DMS153 treated with DMSO at 0.1 percent for 48 hours (cell line): ENCODE measurements around the gene DCBLD2.

ENCODE experiments used
- DNase-seq: peaks from one replicate; lab custom pipeline; 2025; ENCODE audit not compliant: unreplicated experiment; lab: John Stamatoyannopoulos, UW

Gene DCBLD2, protein sequence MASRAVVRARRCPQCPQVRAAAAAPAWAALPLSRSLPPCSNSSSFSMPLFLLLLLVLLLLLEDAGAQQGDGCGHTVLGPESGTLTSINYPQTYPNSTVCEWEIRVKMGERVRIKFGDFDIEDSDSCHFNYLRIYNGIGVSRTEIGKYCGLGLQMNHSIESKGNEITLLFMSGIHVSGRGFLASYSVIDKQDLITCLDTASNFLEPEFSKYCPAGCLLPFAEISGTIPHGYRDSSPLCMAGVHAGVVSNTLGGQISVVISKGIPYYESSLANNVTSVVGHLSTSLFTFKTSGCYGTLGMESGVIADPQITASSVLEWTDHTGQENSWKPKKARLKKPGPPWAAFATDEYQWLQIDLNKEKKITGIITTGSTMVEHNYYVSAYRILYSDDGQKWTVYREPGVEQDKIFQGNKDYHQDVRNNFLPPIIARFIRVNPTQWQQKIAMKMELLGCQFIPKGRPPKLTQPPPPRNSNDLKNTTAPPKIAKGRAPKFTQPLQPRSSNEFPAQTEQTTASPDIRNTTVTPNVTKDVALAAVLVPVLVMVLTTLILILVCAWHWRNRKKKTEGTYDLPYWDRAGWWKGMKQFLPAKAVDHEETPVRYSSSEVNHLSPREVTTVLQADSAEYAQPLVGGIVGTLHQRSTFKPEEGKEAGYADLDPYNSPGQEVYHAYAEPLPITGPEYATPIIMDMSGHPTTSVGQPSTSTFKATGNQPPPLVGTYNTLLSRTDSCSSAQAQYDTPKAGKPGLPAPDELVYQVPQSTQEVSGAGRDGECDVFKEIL

DNA sequence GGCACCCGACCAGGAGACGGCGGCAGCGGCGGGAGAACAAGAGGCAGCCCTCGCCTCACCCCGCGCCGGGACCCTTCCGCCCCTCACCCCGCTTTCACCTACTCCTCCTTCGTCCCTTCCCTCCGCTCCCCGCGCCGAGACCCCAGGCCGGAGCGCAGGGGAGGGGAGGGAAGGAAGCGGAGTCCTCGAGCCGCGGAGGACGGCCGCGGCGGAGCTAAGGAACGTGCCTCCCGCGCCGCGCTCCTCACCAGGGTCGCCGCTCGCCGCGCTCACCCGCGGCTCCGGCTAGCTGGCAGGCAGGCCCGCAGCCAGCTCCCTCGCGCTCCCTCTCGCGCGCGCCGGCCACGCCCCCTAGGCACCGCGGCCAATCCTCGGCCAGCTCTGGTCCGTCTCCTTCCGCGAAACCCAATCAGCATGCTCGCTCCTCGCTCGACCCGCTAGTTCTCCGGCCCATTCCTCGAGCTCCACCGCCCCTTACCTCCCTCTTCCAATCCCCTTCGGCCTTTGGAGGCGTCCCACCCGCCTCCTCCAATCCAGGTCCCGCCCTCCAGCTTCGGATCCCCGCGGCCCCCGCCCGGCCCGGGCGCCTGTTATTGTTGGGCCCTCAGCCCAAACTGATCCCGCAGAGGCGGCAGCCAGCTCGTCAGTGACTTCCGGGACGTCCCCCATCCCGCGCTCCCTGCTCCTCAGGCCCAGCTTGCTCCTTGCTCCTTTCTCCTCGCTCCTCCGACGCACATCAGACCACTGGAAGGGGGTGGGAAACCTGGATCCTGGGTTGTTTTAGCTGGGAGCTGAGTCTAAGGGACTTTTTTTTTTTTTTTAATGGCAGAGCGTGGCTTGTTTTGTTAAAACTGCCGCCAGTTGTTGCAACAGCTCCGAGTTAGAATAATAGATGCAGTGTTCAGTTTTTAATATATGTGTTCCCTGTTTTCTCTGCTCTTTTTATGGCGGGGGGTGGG is at the start of gene DCBLD2:
Gene DCBLD2 (minus strand): TSS at position 304 of the 959 bp plus-strand sequence. CDS start 369 bp downstream, outside the sequence.
- DNase-seq, result peak; percentile 94

DNA sequence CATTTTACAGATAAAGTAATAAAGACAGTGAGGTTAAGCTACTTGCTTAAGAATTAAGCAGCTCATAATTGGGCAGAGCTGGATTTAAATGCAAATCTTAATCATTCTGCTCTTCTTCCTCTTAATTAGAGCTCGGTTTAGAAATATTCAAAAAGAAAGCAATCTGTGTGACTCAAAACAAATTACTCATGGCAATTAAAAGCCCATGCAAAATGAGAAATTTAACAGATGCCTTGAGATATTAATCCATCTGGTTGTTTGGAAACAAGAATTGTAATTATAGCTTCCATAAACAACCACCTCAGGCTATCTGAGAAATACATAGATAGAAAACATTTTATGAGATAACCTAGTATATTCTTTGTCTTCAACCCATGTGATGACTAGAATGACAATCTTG is 44.2 kb upstream of the DCBLD2 start:
- no peak for DNase-seq

DNA sequence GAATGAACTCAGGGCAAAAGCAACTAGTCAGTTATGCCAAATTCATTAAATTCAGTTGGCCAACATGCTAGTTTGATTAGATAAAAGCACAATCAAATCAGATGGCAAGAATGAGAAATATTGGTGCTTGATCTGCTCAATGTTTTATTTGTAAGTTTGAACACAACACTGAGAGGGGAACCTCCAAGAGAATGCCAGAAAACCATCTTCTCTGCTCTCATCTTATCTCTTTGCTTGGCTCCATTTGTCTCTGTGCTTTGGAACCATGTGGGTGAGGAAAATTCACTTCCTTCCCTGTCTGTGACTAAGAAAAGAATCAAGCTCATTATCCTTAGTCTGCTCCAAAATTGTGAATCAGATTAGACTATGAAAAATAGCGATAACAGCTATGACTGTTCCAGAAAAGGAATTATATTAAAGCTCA is 43.6 kb upstream of the DCBLD2 start:
- DNase-seq, result no peak

DNA sequence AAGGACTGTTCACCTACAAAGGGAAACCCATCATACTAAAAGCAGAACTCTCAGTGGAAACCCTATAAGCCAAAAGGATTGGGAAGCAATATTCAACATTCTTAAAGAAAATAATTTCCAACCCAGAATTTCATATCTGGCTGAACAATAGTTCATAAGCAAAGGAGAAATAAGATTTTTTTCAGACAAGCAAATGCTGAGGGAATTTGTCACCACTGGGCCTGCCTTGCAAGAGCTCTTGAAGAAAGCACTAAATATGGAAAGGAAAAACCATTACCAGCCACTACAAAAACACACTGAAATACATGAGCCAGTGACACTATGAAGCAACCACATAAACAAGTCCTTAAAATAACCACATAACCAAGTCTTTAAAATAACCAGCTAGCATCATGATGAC is 28.9 kb upstream of the DCBLD2 start:
- DNase-seq, result no peak

DNA sequence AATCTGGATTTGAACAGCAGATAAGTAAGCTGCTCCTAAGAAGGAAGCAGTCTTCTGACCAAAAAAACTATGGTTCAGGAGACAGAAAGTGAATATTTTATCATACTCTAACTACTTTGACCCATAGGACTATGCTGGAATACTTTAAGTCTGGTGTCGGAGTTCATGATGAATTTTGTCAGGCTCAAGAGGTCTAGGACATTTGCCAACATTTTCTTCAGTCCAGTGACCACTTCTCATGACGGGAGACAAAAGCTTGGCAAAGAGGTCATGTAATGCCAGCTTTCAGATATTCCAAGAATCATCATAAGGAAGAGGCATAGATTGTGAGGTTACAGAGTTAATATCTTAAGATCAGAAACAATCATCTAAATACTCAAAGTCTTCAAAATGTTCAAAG is 20.5 kb upstream of the DCBLD2 start:
- no peak for DNase-seq

DNA sequence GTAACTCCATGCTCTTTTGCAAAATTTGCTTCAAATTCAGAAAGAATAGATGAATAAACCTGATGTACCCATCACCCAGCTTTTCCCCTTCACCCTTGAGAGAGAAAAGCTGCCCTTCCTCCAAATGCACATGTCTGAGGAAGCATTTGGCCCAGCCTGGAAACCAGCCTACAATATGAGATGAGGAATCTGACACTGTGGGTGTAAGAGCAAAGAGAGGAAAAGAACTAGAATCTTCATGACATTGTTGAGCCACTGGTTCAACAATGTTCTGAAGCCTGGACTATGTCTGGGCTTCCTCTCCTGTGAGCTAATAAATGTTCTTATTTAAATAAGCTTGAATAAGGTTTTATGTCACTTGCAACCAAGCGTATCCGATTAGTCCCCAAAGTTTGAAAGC is 18.7 kb upstream of the DCBLD2 start:
- DNase-seq, result no peak

DNA sequence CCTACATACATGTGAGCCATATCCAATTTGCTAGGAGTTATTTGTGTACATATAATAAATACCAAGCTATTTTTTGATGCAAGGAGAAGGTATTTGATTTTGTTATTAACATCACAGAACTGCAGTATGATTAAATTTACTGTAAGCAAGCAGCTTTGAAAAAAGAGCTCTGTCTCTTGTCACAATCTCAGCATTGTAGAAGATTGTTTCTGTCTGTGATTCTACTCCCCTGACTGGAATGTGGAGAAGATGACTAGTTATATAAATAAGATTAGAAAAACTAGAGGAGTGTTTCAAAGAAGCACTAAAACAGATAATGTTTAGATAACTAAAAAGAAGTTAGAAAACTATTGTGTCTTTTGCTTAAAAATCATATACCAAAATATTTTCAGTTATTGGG is 17.1 kb upstream of the DCBLD2 start:
- DNase-seq, result no peak

DNA sequence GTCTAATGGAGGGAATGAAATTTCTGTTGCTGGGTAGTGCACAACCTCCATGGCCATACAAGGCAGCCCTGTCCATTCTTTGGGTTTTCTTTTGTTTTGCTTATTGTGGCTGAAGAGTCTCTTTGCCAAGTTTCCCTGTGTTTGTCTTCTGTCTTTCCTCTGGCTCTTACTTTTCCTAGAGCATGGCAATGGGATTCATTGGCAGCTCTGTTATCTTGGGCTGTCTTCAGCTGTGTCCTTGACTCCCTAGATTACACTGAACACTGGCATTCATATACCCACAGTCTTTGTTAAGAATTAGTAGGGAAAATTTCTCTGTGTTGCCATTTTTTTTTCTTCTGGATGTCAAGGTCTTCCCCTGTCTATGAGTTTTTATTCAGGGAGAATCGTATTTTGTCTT is 16.1 kb upstream of the DCBLD2 start:
- DNase-seq, result no peak

DNA sequence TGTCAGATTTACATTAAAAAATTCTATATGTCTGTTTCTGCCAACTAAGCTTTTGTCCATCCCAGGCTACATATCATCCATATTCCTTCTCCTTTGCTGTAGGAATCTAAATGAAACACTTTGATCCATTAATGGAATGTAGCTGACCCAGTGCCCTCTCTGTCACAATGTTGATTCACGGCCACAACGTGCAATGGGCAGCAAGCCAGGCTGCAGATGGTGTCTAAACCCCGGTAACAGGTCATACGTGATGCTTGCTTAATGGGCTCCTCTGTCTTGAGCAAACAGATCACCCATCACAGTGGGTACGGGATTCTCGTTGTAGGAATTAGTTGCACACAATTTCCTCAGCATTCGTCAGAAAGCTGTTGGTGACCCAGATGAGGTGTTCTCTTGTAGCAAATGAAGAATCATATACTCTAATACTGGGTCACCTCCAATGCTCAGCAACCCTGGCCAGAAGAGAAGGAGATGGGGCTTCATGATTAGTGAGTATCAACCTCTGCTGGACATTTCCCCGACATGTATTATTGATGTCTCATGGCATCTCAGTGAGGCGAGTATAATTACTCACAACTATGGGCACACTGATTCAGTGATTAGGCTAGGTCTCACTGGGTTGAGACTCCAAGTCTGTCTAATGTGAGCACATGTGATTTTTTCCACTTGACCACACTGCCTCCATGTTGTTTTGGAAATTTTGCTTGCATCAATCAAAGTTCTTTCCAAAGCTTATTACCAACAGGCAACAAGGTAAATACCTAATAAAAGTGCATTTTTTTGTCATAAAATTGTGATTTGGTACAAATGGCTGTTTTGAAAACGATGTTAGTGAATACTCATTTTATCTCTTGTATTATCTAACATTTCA is 12.9 kb upstream of the DCBLD2 start:
- no peak for DNase-seq

DNA sequence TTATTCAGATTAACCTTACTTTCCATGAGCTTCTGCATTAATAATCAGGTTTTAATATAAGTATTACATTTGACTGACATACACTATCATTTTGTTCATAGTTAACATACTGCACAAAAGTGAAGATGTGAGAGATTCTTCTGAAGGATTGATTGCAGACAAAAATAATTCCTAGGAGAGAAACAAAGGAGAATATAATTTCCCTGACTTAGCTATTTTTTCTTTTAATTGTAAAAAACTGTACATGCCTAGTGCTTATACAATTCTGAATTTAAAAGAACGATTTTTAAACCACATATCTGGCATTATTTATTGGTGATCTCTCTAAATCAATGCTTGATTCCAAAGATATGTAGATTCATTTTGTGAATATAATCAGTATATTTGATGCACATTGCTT is 11.0 kb upstream of the DCBLD2 start:
- no peak for DNase-seq

DNA sequence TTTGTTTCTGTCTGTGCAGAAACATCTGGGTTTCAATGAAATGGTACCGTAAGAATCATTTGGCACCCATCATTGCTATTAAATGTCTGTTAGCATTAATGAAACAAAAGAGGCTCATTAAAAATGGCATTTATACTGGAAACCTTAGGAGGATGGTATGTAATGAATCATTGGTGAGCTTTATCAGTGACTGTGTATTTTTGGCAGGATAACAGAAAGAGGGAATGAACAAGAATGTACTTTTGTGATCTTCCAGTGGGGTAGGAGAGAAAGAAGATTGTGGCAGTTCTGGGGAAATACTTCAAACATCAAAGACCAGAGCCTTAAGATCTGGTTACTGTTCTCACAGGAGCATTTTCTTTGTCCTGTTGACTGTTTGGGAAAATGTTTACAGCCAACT is 4.7 kb upstream of the DCBLD2 start:
- no peak for DNase-seq

DNA sequence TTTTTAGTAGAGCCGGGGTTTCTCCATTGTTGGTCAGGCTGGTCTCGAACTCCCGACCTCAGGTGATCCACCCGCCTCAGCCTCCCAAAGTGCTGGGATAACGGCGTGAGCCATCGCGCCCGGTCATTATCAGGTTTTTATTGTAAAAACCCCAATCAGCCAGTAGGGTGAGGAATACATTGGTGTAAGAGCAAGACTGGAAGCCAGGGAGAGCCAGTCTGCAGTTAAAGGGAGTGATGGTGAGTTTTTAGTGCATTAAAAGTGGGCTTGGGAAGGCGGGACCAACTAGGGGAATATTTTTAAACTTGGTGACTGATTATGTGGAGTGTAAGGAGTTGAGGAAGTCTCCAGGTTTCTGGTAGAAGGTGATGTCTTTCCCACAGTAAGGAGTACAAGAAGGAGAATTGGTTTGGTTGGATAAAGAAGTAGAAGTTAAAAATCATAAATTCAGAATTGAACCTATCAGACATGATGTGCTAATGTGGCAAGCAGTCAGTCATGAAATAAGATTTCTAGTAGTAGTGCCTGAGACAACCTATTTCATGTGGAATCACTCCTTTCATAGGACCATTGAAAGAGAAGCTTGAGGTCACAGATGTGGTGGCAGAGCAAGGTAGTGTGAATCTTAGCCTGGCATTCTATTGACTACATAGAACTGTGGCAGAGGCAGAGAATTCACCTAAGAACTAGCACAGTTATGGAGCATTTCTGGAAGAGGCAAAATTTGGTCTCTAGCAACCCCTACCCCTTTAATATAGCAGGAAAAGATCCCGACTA is 2.4 kb upstream of the DCBLD2 start:
- no peak for DNase-seq

DNA sequence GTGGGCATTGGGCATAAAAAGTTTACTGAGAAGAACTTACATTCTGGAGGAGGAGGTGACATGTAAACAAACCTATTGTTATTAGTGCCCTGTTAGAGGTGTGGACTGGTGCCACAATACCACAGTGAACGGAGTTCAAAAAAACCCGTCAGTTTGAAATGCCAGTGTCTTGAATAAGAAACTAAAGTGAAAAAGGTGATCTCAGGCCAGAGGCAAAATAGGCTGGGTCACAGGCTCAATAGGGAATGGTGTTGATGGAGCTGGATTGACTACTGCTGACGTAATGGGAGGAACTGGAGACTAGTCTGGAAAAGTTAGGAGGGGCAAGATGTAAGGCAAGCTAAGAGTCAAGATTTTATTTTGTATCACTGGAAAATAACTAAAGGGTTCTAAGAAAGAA is 1.6 kb upstream of the DCBLD2 start:
- DNase-seq, result no peak

DNA sequence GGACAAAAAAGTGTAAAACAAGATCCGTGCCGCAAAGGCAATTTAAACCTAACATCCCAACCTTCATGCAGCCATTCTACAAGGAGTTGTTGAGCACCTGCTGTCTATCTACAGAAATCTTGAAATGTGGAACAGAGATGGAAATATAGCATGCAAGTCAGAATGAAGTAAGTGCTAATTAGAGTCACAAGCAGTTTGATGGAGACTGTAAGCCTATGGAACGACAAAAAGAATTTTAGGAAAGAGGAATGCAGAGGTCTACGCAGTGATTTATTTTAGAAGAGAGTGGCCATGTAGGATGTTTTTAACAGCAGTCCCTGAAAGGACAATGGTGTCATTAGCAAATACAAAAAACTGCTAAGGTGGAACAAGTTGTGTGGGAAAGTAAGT is 851 bp upstream of the DCBLD2 start:
- no peak for DNase-seq

DNA sequence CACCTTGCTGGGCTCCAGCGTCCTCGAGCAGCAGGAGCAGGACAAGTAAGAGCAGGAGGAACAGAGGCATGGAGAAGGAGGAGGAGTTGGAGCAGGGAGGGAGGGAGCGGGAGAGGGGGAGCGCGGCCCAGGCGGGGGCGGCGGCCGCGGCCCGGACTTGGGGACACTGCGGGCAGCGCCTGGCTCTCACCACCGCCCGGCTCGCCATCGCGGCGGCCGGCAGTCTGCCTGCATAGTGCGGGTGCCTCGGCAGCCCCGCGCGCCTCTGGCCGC is 440 bp downstream of the DCBLD2 start:
- no peak for DNase-seq

DNA sequence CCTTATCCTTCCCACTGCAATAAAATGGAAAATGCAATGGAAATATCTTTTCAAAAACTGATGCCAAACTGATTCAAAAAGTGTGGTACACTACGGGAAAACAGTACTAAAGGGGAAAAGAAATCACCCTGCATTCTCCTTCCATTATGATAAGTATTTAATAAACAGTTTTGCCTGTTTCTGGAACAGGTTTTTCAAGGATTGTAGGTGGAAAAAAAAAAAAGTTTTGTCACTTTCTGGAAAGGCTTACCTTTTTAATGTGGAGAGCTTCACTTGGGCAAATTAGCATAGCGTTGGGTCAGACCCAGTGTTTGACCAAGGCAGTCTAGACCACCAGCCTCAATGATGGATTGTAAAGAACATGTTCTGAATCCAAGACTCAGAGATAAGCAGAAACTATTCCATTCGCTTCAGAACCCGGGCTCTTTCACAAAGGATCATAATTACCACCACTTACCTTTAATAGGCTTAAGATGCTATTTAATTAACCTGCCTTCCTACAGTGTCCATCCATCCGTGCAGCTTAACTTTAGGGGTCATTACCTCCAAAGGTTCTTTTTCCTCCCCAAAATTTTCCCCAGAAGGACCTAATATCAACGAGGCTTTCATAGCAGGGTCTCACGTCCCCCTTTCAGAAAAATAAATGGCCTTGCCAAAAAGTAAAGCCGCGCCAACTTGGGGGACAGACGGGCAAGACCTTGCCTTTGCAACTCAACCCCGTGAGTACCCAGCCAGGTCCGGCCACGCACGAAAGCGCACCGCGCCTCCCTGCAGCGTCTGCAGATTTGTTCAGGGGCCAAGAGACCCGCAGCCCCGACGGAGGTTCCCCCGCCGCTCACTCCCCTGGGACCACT is 1.0 kb downstream of the DCBLD2 start:
- DNase-seq, result peak; percentile 4

DNA sequence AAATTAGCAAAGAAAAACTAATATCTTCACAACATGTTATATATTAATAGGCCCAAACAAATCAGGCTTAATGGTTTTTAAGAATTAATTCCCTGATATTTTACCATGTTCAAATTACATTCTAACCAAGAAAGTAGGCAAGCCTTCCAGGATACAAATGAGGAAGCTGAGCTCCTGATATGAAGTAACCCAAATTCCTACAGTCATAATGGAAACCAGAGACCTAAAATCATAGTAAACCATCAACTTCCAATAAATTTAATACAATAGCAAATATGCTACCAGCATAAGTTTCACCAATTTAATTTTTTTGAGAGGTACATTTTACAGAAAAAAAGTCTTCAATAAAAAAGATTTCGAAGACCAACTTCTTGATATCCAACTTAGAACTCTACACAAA is 3.8 kb downstream of the DCBLD2 start:
- DNase-seq, result no peak

DNA sequence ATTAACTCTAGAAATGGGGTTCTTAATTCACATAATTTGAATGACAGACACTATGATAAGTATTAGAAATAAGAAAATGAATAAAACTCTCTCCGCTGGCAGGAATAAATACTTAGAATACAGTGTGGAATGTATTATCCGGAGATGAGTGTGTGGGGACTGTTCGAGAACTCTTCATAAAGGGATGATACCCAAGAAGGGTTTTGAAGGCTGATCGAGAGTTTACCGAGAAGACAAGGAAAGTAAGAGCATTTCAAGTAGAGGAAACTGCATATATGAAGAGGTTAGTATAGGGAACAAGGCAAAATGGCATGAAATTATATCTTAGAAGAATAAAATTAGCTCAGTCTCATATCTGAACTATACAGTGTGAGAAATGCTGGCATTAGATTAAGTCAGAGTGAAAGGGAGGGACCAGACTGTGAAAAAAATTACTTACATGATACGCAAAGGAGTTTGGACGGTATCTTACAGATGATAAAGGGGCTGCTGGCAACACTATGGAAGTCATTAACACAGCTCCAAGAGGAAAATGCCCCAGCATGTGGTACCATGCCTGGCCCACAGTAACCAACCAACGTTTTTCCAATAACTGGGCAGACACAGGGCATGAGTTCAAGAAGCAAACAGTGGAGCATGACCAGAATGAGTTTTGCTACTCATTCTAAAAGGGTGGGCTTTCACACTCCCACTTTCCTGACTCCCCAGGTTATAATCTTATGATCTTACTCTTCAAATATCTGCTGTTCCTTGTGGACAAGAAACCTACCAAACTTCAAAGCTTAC is 6.5 kb downstream of the DCBLD2 start:
- DNase-seq, result no peak
